SK-N-SH treated with all-trans-retinoic acid at 6 μM for 48 hours (cell line): Measurements from ENCODE around the gene CGB2.
"Not testable (repeated sequence)": the region's sequence is repeated elsewhere in the genome, so short reads cannot be mapped to it uniquely, and the experiment has no call there.

Experiments
- PPARA ChIP-seq: fragments of 250-450 bp; sonication (Bioruptor Pico); IDR thresholded peaks from 2 replicates; pipeline ENCODE4 v1.5.0; 2020; ENCODE audit warnings: mild to moderate bottlenecking, borderline replicate concordance
- SNAI2 ChIP-seq: fragments of 250-450 bp; sonication (Bioruptor Pico); IDR thresholded peaks from 2 replicates; pipeline ENCODE4 v1.5.0; 2020; ENCODE audit warnings: mild to moderate bottlenecking, moderate library complexity
- TCF4 ChIP-seq: fragments of 250-450 bp; sonication (Bioruptor Pico); IDR thresholded peaks from 2 replicates; pipeline ENCODE4 v1.8.0; 2021; ENCODE audit warnings: mild to moderate bottlenecking, moderate library complexity, borderline replicate concordance
- ZFP30 ChIP-seq: fragments of 450-650 bp; formaldehyde crosslinking; IDR thresholded peaks from 2 replicates; pipeline ENCODE4 v1.5.0; 2022; ENCODE audit warnings: mild to moderate bottlenecking, moderate library complexity
- TF ChIP-seq, protein P1 (sequence below): fragments of 250-450 bp; sonication (Bioruptor Pico); IDR thresholded peaks from 2 replicates; pipeline ENCODE4 v1.8.0; 2020; ENCODE audit warnings: mild to moderate bottlenecking, moderate library complexity, borderline replicate concordance
- TF ChIP-seq, protein P2 (sequence below): fragments of 250-450 bp; sonication (Bioruptor Pico); IDR thresholded peaks from 2 replicates; pipeline ENCODE4 v1.5.1; 2020; ENCODE audit warnings: low read depth, mild to moderate bottlenecking, moderate library complexity

DNA sequence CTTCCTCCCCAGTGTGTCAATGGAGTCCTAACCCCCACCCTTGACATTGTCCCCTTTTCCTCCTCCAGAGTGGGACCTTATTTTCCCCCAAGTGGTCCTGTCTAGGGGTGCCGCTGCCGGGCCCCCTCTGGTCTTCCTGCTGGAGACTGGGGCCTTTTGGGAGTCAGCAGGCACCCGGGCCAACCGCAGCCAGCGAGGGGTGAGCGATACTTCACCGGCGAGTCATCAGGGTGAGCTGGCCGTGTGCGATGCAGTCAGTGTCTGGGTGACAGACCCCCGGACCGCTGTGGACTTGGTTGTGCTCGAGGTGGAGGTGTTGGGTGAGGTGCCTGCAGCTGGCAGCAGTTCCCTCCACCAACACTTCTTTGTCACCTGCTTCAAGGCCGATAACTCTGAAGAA lies 1.9 kb upstream of the CGB2 start:
- TF ChIP-seq, protein P1, sequence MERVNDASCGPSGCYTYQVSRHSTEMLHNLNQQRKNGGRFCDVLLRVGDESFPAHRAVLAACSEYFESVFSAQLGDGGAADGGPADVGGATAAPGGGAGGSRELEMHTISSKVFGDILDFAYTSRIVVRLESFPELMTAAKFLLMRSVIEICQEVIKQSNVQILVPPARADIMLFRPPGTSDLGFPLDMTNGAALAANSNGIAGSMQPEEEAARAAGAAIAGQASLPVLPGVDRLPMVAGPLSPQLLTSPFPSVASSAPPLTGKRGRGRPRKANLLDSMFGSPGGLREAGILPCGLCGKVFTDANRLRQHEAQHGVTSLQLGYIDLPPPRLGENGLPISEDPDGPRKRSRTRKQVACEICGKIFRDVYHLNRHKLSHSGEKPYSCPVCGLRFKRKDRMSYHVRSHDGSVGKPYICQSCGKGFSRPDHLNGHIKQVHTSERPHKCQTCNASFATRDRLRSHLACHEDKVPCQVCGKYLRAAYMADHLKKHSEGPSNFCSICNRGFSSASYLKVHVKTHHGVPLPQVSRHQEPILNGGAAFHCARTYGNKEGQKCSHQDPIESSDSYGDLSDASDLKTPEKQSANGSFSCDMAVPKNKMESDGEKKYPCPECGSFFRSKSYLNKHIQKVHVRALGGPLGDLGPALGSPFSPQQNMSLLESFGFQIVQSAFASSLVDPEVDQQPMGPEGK (CRISPR knock-in tag): not testable (repeated sequence)
- TF ChIP-seq, protein P2, sequence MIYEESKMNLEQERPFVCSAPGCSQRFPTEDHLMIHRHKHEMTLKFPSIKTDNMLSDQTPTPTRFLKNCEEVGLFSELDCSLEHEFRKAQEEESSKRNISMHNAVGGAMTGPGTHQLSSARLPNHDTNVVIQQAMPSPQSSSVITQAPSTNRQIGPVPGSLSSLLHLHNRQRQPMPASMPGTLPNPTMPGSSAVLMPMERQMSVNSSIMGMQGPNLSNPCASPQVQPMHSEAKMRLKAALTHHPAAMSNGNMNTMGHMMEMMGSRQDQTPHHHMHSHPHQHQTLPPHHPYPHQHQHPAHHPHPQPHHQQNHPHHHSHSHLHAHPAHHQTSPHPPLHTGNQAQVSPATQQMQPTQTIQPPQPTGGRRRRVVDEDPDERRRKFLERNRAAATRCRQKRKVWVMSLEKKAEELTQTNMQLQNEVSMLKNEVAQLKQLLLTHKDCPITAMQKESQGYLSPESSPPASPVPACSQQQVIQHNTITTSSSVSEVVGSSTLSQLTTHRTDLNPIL (CRISPR knock-in tag): not testable (repeated sequence)
- TF ChIP-seq TCF4 (CRISPR knock-in tag); ZFP30 (CRISPR knock-in tag); PPARA; SNAI2 (CRISPR knock-in tag): not testable (repeated sequence)
